Measurements from ENCODE around the gene DDX1. TPM values are rescaled to one million over a fixed set of nuclear protein-coding genes. Genes with fewer than 3 reads are reported as not detected.

DDX1 gene
- total RNA-seq, 4 donors from 2014 or later: 58.3 to 90.5 (median 60.8) TPM

GRCh38 chr2:15579641-15580040 lies 12.0 kb upstream of the DDX1 start:
- H3K27me3 ChIP-seq: no peaks in the 10 kb centered on the region
- H3K27ac ChIP-seq (replicated peaks in 1 of 4): no peak overlapping the region
- WGBS: 56% methylated on average over 1 of the region's 1 CpG
- intact Hi-C loops (cut with DNase I): no loop called here
- H3K9me3 ChIP-seq: no peaks in the 10 kb centered on the region
- no peaks in the 10 kb centered on the region for H3K36me3 ChIP-seq
- H3K4me1 ChIP-seq: no peaks in the 10 kb centered on the region
- no peak overlapping the region for H3K4me3 ChIP-seq
- TF ChIP-seq EP300 (IDR thresholded peaks at IDR 0.05) (no peak), CTCF (IDR thresholded peaks at IDR 0.05) (no peak), POLR2A (IDR thresholded peaks at IDR 0.05; ENCODE audit: low read depth) (no peak), POLR2AphosphoS5 (IDR thresholded peaks at IDR 0.05) (no peak)
- DNase-seq (ENCODE audit: extremely low spot score): no peak

DNA sequence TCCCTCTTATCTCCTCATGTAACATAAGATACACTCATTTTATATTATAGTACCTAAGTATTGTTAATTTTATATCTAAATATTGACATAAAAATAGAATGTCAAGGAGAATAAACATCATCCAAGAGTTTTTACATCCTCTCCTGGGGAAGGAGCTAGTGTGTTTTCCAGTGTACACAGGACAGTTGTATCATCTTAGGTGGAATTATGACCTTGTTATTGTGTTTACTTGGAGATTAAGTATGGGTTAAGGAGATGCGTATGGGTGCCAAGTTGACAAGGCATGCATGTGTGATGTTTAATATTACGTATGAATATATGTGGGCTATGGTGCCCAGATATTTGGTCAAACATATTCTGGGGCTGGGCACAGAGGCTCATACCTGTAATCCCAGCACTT lies 11.2 kb upstream of the DDX1 start:
- no peaks in the 10 kb centered on the region for H3K4me1 ChIP-seq
- intact Hi-C loops (cut with DNase I): no loop called here
- H3K36me3 ChIP-seq: no peaks in the 10 kb centered on the region
- no peak for DNase-seq (ENCODE audit: extremely low spot score)
- H3K9me3 ChIP-seq: no peaks in the 10 kb centered on the region
- no peaks in the 10 kb centered on the region for H3K27me3 ChIP-seq
- no peak overlapping the region for H3K4me3 ChIP-seq
- TF ChIP-seq EP300 (IDR thresholded peaks at IDR 0.05): no peak
- no peak for TF ChIP-seq POLR2A (IDR thresholded peaks at IDR 0.05; ENCODE audit: low read depth)
- no peak for TF ChIP-seq POLR2AphosphoS5 (IDR thresholded peaks at IDR 0.05)
- no peak for TF ChIP-seq CTCF (IDR thresholded peaks at IDR 0.05)
- no peak overlapping the region for H3K27ac ChIP-seq (replicated peaks in 1 of 4)
- WGBS: 83% methylated on average over 2 of the region's 2 CpGs

GRCh38 chr2:15582710-15583357 lies 8.8 kb upstream of the DDX1 start:
- H3K4me3 ChIP-seq: no peak overlapping the region
- no peak for DNase-seq (ENCODE audit: extremely low spot score)
- H3K27me3 ChIP-seq: no peaks in the 10 kb centered on the region
- no peak overlapping the region for H3K27ac ChIP-seq (replicated peaks in 1 of 4)
- H3K9me3 ChIP-seq: no peaks in the 10 kb centered on the region
- TF ChIP-seq EP300 (IDR thresholded peaks at IDR 0.05) (no peak), POLR2A (IDR thresholded peaks at IDR 0.05; ENCODE audit: low read depth) (no peak), POLR2AphosphoS5 (IDR thresholded peaks at IDR 0.05) (no peak), CTCF (IDR thresholded peaks at IDR 0.05) (no peak)
- 88% methylated on average over 15 of the region's 15 CpGs for WGBS
- no peaks in the 10 kb centered on the region for H3K4me1 ChIP-seq
- no peaks in the 10 kb centered on the region for H3K36me3 ChIP-seq
- intact Hi-C loops (cut with DNase I): no loop called here

DNA sequence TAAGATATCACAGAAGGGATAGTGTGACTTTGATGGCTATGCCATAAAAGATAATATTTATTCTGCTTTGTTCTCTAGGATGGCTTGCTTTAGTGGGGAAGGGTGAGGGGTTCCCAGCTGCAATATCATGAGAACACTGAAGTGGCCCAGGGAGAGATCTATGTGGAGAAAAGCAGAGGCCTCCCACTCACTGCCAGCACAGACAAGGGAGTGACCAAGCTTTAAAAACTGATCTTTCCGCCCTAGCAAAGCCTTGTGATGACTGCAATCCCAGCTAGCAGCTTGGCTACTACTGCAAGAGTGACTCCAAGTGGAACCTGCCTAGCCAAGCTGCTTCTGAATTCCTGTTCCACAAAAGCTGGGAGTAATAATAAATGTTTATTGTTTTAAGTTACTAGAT lies 7.8 kb upstream of the DDX1 start:
- Histone ChIP-seq H3K4me1 (no peaks in the 10 kb centered on the region), H3K4me3 (no peak overlapping the region), H3K27me3 (no peaks in the 10 kb centered on the region), H3K9me3 (no peaks in the 10 kb centered on the region), H3K36me3 (no peaks in the 10 kb centered on the region), H3K27ac (replicated peaks in 1 of 4) (no peak overlapping the region)
- no peak for TF ChIP-seq POLR2A (IDR thresholded peaks at IDR 0.05; ENCODE audit: low read depth)
- TF ChIP-seq CTCF (IDR thresholded peaks at IDR 0.05): no peak
- no peak for TF ChIP-seq EP300 (IDR thresholded peaks at IDR 0.05)
- no peak for TF ChIP-seq POLR2AphosphoS5 (IDR thresholded peaks at IDR 0.05)
- no peak for DNase-seq (ENCODE audit: extremely low spot score)
- WGBS: 78% methylated on average over 1 of the region's 1 CpG
- intact Hi-C loops (cut with DNase I): no loop called here

DNA sequence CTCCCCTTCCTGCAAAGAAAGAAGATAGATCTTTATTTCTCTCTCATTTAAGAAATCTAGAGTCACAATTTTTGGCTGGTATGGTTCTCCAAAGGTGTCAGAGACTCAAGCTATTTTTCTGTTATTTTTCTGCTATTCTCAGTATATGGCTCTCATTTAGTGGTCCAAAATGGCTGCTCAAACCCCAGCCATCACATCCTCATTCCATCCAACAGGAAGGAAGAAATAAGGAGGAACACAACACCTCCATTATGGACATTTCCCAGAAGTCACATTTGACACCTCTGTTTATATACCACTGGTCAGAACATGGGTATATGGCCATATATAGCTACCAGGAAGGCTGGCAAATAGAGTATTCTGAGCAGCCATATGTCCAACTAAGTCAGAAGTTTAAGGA lies 7.4 kb upstream of the DDX1 start:
- intact Hi-C loops (cut with DNase I): no loop called here
- no peaks in the 10 kb centered on the region for H3K27me3 ChIP-seq
- DNase-seq (ENCODE audit: extremely low spot score): no peak
- no peak overlapping the region for H3K27ac ChIP-seq (replicated peaks in 1 of 4)
- no peaks in the 10 kb centered on the region for H3K9me3 ChIP-seq
- TF ChIP-seq POLR2AphosphoS5 (IDR thresholded peaks at IDR 0.05): no peak
- TF ChIP-seq CTCF (IDR thresholded peaks at IDR 0.05): no peak
- no peak for TF ChIP-seq EP300 (IDR thresholded peaks at IDR 0.05)
- no peak for TF ChIP-seq POLR2A (IDR thresholded peaks at IDR 0.05; ENCODE audit: low read depth)
- no peaks in the 10 kb centered on the region for H3K36me3 ChIP-seq
- H3K4me3 ChIP-seq: no peak overlapping the region
- H3K4me1 ChIP-seq: no peaks in the 10 kb centered on the region

All from esophagus muscularis mucosa (tissue), 4 donors.